GM23338 (cell line): Measurements from ENCODE around the gene NCR2. TPM values are rescaled to one million over a fixed set of nuclear protein-coding genes. Genes with fewer than 3 reads are reported as not detected.

Source experiments
- ATAC-seq: fragments of 200-7000 bp; cut with Tn5 transposase; 3 replicates; pipeline ENCODE4 v1.9.1; 2020
- DNase-seq: peaks from one replicate; pipeline ENCODE4 v3.0.0-alpha.2; 2015; ENCODE audit warnings: low spot score
- H2AFZ ChIP-seq: fragments of 200-600 bp; sonication (generic); 2 replicates; pipeline ENCODE4 v1.8.0; 2016; ENCODE audit warnings: antibody characterized with exemption, mild to moderate bottlenecking, moderate library complexity
- H3F3A ChIP-seq: fragments of 200-600 bp; sonication (generic); replicated peaks from 2 replicates; pipeline ENCODE4 v1.8.0; 2017; ENCODE audit warnings: antibody characterized with exemption, mixed run types, low read depth
- H3K27ac ChIP-seq: fragments of 200-600 bp; sonication (generic); 2 replicates; pipeline ENCODE4 v1.6.1; 2016; ENCODE audit warnings: low read depth
- H3K27me3 ChIP-seq: fragments of 200-600 bp; sonication (generic); 2 replicates; pipeline ENCODE4 v1.8.0; 2016; ENCODE audit warnings: mild to moderate bottlenecking, mixed run types, moderate library complexity; ENCODE audit not compliant: insufficient read depth
- H3K36me3 ChIP-seq: fragments of 200-600 bp; sonication (generic); 2 replicates; pipeline ENCODE4 v1.8.0; 2016; ENCODE audit warnings: mild to moderate bottlenecking; ENCODE audit not compliant: insufficient read depth
- H3K4me1 ChIP-seq: fragments of 200-600 bp; sonication (generic); 2 replicates; pipeline ENCODE4 v1.8.0; 2016; ENCODE audit warnings: mild to moderate bottlenecking, moderate library complexity; ENCODE audit not compliant: insufficient read depth
- H3K4me2 ChIP-seq: fragments of 200-600 bp; sonication (generic); 2 replicates; pipeline ENCODE4 v1.7.1; 2017; ENCODE audit warnings: mixed run types
- H3K4me3 ChIP-seq: fragments of 200-600 bp; sonication (generic); 2 replicates; pipeline ENCODE4 v1.6.1; 2016; ENCODE audit warnings: mixed run types
- H3K79me2 ChIP-seq: fragments of 200-600 bp; sonication (generic); replicated peaks from 2 replicates; pipeline ENCODE4 v1.8.0; 2017; ENCODE audit warnings: mild to moderate bottlenecking; ENCODE audit not compliant: insufficient read depth
- H3K9me2 ChIP-seq: fragments of 200-600 bp; sonication (generic); 2 replicates; pipeline ENCODE4 v1.8.0; 2017; ENCODE audit not compliant: insufficient read depth
- H4K20me1 ChIP-seq: fragments of 200-600 bp; sonication (generic); replicated peaks from 2 replicates; pipeline ENCODE4 v1.8.0; 2017; ENCODE audit warnings: mild to moderate bottlenecking; ENCODE audit not compliant: insufficient read depth
- H3K27ac Mint-ChIP-seq: 2 replicates; pipeline ENCODE4 v1.8.0; 2020; ENCODE audit warnings: inconsistent platforms, mild to moderate bottlenecking, moderate library complexity, mixed read lengths
- H3K27me3 Mint-ChIP-seq: 3 replicates; pipeline ENCODE4 v1.8.0; 2022; ENCODE audit warnings: low read depth, mild to moderate bottlenecking, moderate library complexity, mixed read lengths, inconsistent platforms; ENCODE audit not compliant: insufficient read depth, poor library complexity
- H3K36me3 Mint-ChIP-seq: 3 replicates; pipeline ENCODE4 v1.8.0; 2021; ENCODE audit warnings: low read depth, mild to moderate bottlenecking, inconsistent platforms, moderate library complexity, mixed read lengths
- H3K4me1 Mint-ChIP-seq: 3 replicates; pipeline ENCODE4 v1.8.0; 2020; ENCODE audit warnings: mild to moderate bottlenecking, inconsistent platforms, mixed read lengths
- H3K4me3 Mint-ChIP-seq: 3 replicates; pipeline ENCODE4 v1.8.0; 2021; ENCODE audit warnings: moderate library complexity, mild to moderate bottlenecking, inconsistent platforms, mixed read lengths
- H3K9me3 Mint-ChIP-seq: 3 replicates; pipeline ENCODE4 v1.8.0; 2020; ENCODE audit warnings: moderate library complexity, mild to moderate bottlenecking, inconsistent platforms, mixed read lengths
- EZH2 ChIP-seq: fragments of 200-600 bp; sonication (generic); IDR thresholded peaks from one replicate; pipeline ENCODE4 v1.8.0; 2017; ENCODE audit warnings: antibody characterized with exemption, mild to moderate bottlenecking, low read depth; ENCODE audit not compliant: unreplicated experiment
- EZH2phosphoT487 ChIP-seq: fragments of 200-600 bp; sonication (generic); IDR thresholded peaks from one replicate; pipeline ENCODE4 v1.8.1; 2018; ENCODE audit warnings: antibody characterized with exemption; ENCODE audit not compliant: unreplicated experiment
- JUNB ChIP-seq: IDR thresholded peaks from one replicate; pipeline ENCODE4 v1.6.1; 2016; ENCODE audit warnings: antibody characterized with exemption; ENCODE audit not compliant: unreplicated experiment
- NANOG ChIP-seq: IDR thresholded peaks from 2 replicates; pipeline ENCODE4 v1.6.1; 2016; ENCODE audit warnings: antibody characterized with exemption, borderline replicate concordance
- POLR2AphosphoS5 ChIP-seq: IDR thresholded peaks from 2 replicates; pipeline ENCODE4 v1.6.1; 2016; ENCODE audit warnings: antibody characterized with exemption, low read depth
- ZNF114 ChIP-seq: fragments of 250-450 bp; sonication (Bioruptor Pico); IDR thresholded peaks from 2 replicates; pipeline ENCODE4 v1.5.0; 2020; ENCODE audit warnings: mild to moderate bottlenecking, moderate library complexity
- polyA plus RNA-seq: library from polyadenylated mRNA; unstranded; fragments of >200 nt; fragmentation: Nextera tagmentation; extraction: Ambion mirVana; gene quantifications from 2 replicates; pipeline ENCODE4 v1.2.1, GENCODE V29; 2016
- total RNA-seq: library from RNA; depleted of rRNA; stranded (reverse); fragments of >200 nt; shearing (Covaris generic); gene quantifications from 2 replicates; pipeline ENCODE4 v1.2.3, GENCODE V29; 2014
- TF ChIP-seq, protein P1 (sequence below): fragments of 250-450 bp; sonication (Bioruptor Pico); IDR thresholded peaks from 2 replicates; pipeline ENCODE4 v1.5.0; 2020; ENCODE audit warnings: mild to moderate bottlenecking, moderate library complexity
- TF ChIP-seq, protein P2 (sequence below): IDR thresholded peaks from one replicate; pipeline ENCODE4 v1.6.1; 2018; ENCODE audit warnings: antibody characterized with exemption; ENCODE audit not compliant: unreplicated experiment
- TF ChIP-seq, protein P3 (sequence below): IDR thresholded peaks from 2 replicates; pipeline ENCODE4 v1.6.1; 2016; ENCODE audit warnings: antibody characterized with exemption
- TF ChIP-seq, protein P4 (sequence below), 2 experiments: fragments of 200-600 bp in 1 of 2; sonication (generic) in 1 of 2; conservative IDR thresholded peaks; 2 replicates each; pipeline versions ENCODE4 v1.5.1 to v1.6.1; 2016 to 2017; ENCODE audit warnings: antibody characterized with exemption in 2 of 2, low read depth in 2 of 2, mild to moderate bottlenecking in 2 of 2, moderate library complexity in 1 of 2

Gene NCR2
- total and polyA plus RNA-seq, 2 experiments from 2014 or later, result not detected

DNA sequence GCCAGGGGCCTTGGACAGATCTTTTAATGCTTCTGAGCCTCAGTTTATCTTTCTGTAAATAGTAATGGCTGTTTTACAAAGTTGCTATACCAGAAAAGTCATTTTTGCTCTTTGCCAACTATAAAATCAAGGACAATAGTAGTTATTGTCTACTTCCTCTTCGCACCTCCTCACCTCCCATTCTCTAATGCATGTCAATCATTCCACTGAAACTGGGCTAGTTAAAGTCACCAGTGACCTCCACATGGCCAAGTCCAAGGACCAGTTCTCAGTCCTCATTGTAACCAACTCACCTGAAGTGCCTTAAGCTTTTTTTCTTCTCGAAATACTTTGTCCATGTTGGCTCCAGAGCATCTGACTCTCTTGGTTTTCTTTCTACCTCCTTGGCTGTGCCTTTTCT, 51.2 kb downstream of the NCR2 start (continued):
- TF ChIP-seq, protein P1, sequence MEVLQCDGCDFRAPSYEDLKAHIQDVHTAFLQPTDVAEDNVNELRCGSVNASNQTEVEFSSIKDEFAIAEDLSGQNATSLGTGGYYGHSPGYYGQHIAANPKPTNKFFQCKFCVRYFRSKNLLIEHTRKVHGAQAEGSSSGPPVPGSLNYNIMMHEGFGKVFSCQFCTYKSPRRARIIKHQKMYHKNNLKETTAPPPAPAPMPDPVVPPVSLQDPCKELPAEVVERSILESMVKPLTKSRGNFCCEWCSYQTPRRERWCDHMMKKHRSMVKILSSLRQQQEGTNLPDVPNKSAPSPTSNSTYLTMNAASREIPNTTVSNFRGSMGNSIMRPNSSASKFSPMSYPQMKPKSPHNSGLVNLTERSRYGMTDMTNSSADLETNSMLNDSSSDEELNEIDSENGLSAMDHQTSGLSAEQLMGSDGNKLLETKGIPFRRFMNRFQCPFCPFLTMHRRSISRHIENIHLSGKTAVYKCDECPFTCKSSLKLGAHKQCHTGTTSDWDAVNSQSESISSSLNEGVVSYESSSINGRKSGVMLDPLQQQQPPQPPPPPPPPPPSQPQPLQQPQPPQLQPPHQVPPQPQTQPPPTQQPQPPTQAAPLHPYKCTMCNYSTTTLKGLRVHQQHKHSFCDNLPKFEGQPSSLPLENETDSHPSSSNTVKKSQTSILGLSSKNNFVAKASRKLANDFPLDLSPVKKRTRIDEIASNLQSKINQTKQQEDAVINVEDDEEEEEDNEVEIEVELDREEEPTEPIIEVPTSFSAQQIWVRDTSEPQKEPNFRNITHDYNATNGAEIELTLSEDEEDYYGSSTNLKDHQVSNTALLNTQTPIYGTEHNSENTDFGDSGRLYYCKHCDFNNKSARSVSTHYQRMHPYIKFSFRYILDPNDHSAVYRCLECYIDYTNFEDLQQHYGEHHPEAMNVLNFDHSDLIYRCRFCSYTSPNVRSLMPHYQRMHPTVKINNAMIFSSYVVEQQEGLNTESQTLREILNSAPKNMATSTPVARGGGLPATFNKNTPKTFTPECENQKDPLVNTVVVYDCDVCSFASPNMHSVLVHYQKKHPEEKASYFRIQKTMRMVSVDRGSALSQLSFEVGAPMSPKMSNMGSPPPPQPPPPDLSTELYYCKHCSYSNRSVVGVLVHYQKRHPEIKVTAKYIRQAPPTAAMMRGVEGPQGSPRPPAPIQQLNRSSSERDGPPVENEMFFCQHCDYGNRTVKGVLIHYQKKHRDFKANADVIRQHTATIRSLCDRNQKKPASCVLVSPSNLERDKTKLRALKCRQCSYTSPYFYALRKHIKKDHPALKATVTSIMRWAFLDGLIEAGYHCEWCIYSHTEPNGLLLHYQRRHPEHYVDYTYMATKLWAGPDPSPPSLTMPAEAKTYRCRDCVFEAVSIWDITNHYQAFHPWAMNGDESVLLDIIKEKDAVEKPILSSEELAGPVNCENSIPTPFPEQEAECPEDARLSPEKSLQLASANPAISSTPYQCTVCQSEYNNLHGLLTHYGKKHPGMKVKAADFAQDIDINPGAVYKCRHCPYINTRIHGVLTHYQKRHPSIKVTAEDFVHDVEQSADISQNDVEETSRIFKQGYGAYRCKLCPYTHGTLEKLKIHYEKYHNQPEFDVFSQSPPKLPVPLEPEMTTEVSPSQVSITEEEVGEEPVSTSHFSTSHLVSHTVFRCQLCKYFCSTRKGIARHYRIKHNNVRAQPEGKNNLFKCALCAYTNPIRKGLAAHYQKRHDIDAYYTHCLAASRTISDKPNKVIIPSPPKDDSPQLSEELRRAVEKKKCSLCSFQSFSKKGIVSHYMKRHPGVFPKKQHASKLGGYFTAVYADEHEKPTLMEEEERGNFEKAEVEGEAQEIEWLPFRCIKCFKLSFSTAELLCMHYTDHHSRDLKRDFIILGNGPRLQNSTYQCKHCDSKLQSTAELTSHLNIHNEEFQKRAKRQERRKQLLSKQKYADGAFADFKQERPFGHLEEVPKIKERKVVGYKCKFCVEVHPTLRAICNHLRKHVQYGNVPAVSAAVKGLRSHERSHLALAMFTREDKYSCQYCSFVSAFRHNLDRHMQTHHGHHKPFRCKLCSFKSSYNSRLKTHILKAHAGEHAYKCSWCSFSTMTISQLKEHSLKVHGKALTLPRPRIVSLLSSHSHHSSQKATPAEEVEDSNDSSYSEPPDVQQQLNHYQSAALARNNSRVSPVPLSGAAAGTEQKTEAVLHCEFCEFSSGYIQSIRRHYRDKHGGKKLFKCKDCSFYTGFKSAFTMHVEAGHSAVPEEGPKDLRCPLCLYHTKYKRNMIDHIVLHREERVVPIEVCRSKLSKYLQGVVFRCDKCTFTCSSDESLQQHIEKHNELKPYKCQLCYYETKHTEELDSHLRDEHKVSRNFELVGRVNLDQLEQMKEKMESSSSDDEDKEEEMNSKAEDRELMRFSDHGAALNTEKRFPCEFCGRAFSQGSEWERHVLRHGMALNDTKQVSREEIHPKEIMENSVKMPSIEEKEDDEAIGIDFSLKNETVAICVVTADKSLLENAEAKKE, result no peak
- TF ChIP-seq EZH2phosphoT487, result no peak

DNA sequence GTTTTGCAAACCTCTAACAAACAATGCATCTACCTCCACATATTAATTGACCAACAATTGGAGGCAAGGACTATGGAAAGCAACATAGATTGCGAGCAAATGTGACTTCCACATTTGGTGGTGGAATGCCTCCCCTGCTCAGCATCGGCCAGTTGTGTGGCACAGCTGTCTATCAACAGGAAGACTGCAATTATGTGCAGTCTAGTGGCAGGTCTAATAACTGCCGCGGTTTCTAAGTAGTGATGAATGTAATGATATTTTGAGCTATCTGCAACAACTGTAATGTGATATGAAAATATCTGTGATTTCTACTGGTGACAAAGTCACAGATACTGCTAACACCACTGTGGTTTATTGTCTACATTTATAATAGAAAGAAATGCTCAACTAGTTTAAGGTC, 56.8 kb downstream of the NCR2 start:
- Histone ChIP-seq H3K4me3 (no peak overlapping the region), H4K20me1 (0 out of 2 replicates have a peak, but pooled peaks cover 3% of the 10 kb centered on the region), H3K4me1 (peaks cover 7% of the 10 kb centered on the region; the same call in 1 of the 2 replicates), H3F3A (no peaks in the 10 kb centered on the region), H3K27ac (no peak overlapping the region), H3K27me3 (peaks cover 76% of the 10 kb centered on the region), H3K79me2 (no peaks in the 10 kb centered on the region), H3K36me3 (no peaks in the 10 kb centered on the region), H2AFZ (no peak overlapping the region), H3K9me2 (no peaks in the 10 kb centered on the region), H3K4me2 (no peak overlapping the region)
- H3K36me3 Mint-ChIP-seq, result no peaks in the 10 kb centered on the region; the same call in 2 of the 3 replicates
- H3K27ac Mint-ChIP-seq, result no peak overlapping the region
- H3K4me3 Mint-ChIP-seq, result no peak overlapping the region
- DNase-seq (no peak), ATAC-seq (no peak)
- H3K4me1 Mint-ChIP-seq, result peaks cover 9% of the 10 kb centered on the region
- peaks cover 4% of the 10 kb centered on the region for H3K9me3 Mint-ChIP-seq
- peaks cover 12% of the 10 kb centered on the region for H3K27me3 Mint-ChIP-seq
- TF ChIP-seq ZNF114, result no peak
- TF ChIP-seq, protein P2, sequence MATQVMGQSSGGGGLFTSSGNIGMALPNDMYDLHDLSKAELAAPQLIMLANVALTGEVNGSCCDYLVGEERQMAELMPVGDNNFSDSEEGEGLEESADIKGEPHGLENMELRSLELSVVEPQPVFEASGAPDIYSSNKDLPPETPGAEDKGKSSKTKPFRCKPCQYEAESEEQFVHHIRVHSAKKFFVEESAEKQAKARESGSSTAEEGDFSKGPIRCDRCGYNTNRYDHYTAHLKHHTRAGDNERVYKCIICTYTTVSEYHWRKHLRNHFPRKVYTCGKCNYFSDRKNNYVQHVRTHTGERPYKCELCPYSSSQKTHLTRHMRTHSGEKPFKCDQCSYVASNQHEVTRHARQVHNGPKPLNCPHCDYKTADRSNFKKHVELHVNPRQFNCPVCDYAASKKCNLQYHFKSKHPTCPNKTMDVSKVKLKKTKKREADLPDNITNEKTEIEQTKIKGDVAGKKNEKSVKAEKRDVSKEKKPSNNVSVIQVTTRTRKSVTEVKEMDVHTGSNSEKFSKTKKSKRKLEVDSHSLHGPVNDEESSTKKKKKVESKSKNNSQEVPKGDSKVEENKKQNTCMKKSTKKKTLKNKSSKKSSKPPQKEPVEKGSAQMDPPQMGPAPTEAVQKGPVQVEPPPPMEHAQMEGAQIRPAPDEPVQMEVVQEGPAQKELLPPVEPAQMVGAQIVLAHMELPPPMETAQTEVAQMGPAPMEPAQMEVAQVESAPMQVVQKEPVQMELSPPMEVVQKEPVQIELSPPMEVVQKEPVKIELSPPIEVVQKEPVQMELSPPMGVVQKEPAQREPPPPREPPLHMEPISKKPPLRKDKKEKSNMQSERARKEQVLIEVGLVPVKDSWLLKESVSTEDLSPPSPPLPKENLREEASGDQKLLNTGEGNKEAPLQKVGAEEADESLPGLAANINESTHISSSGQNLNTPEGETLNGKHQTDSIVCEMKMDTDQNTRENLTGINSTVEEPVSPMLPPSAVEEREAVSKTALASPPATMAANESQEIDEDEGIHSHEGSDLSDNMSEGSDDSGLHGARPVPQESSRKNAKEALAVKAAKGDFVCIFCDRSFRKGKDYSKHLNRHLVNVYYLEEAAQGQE, result no peak
- TF ChIP-seq NANOG, result no peak
- TF ChIP-seq EZH2, result no peak
- no peak for TF ChIP-seq JUNB
- TF ChIP-seq, protein P3, sequence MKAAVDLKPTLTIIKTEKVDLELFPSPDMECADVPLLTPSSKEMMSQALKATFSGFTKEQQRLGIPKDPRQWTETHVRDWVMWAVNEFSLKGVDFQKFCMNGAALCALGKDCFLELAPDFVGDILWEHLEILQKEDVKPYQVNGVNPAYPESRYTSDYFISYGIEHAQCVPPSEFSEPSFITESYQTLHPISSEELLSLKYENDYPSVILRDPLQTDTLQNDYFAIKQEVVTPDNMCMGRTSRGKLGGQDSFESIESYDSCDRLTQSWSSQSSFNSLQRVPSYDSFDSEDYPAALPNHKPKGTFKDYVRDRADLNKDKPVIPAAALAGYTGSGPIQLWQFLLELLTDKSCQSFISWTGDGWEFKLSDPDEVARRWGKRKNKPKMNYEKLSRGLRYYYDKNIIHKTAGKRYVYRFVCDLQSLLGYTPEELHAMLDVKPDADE, result no peak
- TF ChIP-seq, protein P4, sequence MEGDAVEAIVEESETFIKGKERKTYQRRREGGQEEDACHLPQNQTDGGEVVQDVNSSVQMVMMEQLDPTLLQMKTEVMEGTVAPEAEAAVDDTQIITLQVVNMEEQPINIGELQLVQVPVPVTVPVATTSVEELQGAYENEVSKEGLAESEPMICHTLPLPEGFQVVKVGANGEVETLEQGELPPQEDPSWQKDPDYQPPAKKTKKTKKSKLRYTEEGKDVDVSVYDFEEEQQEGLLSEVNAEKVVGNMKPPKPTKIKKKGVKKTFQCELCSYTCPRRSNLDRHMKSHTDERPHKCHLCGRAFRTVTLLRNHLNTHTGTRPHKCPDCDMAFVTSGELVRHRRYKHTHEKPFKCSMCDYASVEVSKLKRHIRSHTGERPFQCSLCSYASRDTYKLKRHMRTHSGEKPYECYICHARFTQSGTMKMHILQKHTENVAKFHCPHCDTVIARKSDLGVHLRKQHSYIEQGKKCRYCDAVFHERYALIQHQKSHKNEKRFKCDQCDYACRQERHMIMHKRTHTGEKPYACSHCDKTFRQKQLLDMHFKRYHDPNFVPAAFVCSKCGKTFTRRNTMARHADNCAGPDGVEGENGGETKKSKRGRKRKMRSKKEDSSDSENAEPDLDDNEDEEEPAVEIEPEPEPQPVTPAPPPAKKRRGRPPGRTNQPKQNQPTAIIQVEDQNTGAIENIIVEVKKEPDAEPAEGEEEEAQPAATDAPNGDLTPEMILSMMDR (conservative IDR thresholded peaks at IDR 0.05; ENCODE audit: low read depth in 2 of 2), result no peak
- TF ChIP-seq POLR2AphosphoS5, result no peak
- TF ChIP-seq EZH2phosphoT487, result no peak
